Activated CD4-positive, CD25-positive, alpha-beta regulatory T cell treated with anti-CD3 and anti-CD28 coated beads, Interleukin-2, amount 50 U/mL, for 16 hours (primary cell): ENCODE measurements around the gene RUNX1.
A peak's percentile ranks its signal among the peaks of the same experiment; 100 is the strongest.

Source experiments
- DNase-seq: peaks from one replicate; pipeline ENCODE4 v3.0.0-alpha.2; 2020; ENCODE audit warnings: low read depth, low spot score

The RUNX1 gene

DNA sequence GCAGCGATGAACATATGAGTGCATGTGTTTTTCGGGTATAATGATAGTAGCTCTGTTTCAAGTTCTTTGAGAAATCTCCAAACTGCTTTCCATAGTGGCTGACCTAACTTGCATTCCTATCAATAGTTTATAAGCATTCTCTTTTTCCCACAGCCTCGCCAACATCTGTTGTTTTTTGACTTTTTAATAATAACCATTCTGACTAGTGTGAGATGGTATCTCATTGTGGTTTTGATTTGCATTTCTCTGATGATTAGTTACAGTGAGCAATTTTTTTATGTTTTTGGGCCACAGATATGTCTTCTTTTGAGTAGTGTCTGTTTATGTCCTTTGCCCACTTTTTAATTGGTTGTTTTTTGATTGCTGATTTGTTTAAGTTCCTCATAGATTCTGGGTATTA is 10.6 kb upstream of the RUNX1 start:
- no peak for DNase-seq

DNA sequence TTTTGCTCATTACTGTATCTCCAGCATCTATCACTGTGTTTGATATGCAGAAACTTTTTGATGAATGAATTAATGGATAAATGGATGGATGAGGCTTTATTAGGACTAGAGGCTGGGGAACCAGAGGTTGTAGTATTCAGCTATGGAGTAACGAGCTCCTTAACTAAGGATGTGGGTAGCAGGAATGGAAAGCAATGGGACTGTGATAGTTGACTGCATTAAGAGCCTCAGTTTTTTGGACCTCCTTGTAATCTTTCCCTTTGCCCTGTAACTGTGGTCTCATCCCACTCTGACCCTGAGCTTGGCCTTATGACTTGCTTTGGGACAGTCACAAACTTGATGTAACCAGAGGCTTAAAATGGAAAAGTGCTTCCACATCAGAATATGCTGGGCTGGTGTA is 9.0 kb upstream of the RUNX1 start:
- DNase-seq, result no peak

GRCh38 chr21:35057428-35057827 is 8.3 kb upstream of the RUNX1 start:
- no peak for DNase-seq

DNA sequence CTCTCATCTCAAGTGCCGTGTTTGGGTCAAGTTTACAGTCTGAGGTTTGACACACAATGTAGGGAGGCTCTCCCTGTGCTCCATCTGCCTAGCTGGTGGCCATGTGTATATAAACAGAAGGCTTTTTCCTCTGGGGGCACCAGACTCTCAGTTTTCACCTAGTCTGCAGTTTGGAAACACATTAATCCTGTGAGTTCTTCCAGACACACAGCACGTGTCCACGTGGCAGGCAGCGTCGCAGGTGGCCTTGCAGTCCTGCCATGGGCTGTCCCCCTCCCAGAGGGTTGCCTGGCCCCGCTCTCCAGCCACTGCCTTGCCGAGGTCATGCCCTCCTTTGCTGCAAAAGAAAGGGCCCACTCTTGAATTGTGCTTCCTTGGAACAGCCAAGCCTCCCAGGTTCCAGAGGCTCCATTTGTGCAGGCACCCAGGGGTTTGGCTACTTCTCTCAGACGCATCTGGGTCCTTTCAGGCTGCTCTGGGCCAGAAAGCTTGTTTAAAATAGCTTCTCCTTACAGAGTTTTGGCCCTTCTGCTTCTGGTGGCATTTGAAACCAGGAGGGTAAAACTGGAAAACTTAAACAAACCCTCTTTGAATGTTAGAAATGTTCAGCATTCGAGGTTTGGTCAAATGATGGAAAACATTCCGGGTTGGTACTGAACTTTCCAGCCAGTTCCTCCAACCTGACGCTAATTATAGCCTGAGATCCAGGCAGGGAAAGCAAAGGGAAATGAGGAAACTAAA is 4.4 kb upstream of the RUNX1 start:
- no peak for DNase-seq

DNA sequence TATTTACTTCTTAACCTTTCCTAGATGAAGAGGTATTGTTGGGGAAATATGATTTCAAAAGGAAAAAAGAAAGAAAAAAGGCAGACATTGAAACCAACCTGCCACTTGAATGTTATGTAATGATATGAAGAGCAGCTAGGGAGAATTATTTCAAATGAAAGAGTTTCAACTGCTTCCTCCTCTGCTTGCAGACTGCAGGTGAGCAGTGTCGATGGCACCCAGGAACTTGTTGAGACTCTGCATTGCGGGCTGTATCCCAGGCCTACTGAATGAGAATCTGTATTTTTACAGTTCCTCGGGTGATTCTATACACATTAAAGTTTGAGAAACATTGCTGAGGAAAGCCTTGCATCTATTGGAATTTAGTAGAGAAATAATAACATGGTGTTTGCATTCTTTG is 3.7 kb upstream of the RUNX1 start:
- no peak for DNase-seq

GRCh38 chr21:35051287-35051818 is 2.3 kb upstream of the RUNX1 start:
- DNase-seq, result peak; percentile 70

GRCh38 chr21:35050348-35051286 is 1.5 kb upstream of the RUNX1 start:
- DNase-seq, result no peak

- no peak for DNase-seq
These were observed 910 bp downstream of the RUNX1 start for GRCh38 chr21:35048183-35048601.

- DNase-seq, result no peak
These were observed 2.2 kb downstream of the RUNX1 start for GRCh38 chr21:35046880-35047229.

DNA sequence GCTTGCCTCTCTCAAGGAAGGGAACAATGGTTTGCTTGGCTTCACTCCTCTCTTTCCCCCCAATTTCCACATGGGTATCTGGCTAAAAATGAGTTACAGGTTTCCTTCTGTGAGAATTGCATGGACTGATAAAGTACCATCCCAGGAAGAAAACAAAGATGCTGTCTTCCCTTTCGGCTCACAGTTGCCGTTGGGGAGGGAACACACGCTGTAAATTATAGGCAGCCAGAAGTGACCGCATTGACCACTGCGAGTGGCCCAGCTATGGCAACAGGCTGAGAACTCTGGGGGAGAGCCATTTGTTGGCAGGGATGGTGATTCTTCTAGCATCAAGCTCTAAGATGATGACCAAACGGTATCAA is 2.9 kb downstream of the RUNX1 start:
- no peak for DNase-seq

DNA sequence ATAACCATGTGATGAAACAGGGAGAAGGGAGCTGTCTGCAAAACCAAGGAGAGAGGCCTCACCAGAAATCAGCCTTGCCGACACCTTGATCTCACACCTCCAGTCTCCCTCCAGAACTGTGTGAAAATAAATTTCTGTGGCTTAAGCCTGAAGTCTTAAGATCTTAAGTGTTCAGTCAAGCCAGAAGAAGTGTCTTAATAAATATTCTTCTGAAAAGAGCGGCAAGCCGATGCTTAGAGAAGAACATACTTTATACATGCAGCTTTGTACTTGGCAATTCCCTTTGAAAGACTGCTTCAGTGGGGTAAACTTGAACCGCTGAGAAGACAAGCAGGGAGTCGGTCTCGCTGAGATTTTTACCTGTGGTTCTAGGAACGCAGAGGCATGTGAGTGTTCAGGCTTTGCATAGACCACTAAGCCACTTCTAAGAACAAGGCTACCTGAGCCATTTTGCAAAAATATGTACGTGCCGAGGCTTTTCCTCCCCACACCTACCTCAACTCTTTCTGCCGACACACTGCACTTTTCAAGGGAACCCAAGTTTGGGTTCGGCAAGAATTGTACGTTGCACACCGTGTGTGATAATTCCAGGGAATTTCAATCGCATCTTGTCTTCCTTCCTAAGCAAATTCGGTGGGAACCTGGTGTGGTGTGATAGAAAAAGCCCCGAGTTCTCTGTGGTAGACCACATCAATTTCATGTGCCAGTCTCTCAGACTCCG is 3.4 kb downstream of the RUNX1 start:
- no peak for DNase-seq

DNA sequence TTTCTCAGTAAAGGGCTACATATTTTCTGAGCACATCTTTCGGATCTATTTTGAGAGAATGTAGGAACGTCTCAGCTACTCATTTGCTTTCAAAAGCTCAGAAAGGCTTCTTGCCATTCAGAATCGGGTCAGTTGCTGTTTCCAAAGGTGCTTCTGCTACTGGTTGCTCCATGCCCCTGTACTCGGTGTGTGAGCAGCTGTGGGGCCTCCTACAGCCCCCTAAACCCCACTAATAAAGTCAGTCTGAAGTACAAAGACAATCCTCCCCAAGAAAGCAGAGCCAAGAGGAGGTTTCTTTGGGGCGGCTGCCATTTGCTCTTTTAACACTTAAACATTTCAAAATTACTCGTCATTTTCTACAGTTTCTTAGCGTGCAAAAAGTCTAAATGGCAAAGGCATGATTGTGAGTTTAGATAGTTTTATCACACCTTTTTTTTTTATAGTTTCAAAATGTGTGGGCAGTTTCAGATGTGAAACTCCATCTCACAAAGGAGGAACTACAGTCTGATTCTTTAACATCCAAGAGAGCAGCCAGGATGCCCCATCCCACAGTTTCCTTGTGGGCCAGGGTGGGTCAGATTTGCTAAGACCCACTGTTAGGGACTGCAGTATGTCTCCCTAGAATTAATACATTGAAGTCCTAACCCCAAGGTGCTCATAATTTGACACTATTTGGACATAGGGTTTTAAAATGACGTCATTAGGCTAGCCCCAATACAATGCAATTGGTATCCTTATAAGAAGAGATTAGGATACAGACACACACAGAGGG is 4.1 kb downstream of the RUNX1 start:
- DNase-seq, result no peak

- DNase-seq, result no peak
These were observed 5.0 kb downstream of the RUNX1 start for GRCh38 chr21:35044128-35044527.

GRCh38 chr21:35043549-35043948 is 5.6 kb downstream of the RUNX1 start:
- DNase-seq, result no peak

- no peak for DNase-seq
These were observed 6.3 kb downstream of the RUNX1 start for GRCh38 chr21:35042836-35043235.

- no peak for DNase-seq
These were observed 7.2 kb downstream of the RUNX1 start for GRCh38 chr21:35041881-35042280.

DNA sequence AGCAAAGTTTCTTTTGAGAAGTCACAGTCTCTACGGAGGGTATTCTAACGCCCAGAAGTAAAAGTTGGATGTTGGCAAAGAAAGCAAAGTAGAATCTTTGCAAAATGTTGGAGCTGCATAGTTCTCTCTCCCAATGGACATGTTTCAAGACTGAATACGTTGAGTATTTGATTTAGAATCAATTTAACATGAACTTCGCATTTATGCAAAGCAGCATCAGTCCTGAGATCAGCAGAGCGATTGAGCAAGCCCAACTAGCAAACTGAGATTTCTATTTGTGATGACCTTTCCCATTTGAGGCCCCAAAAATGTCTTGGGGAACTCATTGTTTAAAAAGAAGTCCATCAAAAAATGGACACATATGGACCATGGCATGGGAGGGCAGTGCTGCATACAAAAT is 8.0 kb downstream of the RUNX1 start:
- DNase-seq, result no peak

DNA sequence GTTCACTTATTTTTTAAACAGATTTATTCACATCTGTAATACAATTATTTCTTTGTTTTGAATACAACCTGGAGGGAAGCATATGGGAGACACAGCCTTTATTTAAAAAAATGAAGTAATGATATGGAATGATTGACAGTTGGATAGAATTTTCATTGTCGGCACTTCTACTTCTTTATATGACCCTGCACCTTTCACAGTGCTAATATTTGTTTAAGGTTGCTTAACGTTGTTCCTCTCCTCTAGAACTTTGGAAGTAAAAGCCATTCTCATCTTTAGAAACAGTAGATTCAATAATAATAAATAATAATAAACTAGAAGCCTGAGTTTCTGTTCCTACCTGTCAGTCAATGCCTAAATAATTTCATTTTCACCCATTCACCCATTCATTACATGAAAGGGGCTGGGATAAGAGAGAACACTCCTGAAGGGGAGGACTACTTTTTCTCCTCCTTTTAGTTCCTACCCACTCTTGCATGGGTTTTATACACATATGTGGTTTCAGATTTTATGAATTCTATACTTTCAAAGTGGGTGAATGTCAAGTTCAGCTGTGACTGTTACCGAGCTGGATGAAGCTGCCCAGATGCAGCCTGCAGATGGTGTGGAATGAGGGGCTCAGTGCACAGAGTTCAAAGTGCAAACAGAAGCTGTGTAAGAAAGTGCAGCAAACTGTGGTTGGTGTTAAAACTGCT is 9.4 kb downstream of the RUNX1 start:
- DNase-seq, result no peak

DNA sequence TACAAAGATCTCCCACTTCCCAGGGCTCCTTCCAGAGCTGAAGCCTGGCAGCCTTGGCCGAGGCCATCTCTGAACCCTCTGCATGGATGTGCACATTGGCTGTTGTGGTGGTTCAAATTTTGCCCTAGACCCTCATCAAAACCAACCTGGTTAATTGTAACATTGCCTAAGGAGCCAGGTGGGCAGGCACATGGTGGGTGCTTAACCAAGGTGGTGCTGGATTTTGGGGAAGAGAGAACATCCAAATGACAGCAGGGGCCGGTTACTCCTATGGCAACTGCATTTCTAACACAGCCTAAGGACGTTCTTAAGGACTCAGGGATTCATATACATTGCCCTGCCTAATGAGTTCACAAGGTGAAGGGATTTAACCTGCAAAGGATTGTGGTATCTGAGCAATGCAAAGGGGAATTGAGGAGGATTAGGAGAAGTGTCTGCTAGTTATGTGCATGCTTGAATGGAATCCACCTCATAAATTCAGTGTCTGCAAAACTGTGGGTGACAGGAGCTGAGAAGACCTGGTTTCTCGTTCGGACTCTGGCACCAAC is 10.3 kb downstream of the RUNX1 start:
- DNase-seq, result no peak

GRCh38 chr21:35037384-35037765 is 11.7 kb downstream of the RUNX1 start:
- DNase-seq, result no peak
